ENCODE results near the gene ROBO1.

DNA sequence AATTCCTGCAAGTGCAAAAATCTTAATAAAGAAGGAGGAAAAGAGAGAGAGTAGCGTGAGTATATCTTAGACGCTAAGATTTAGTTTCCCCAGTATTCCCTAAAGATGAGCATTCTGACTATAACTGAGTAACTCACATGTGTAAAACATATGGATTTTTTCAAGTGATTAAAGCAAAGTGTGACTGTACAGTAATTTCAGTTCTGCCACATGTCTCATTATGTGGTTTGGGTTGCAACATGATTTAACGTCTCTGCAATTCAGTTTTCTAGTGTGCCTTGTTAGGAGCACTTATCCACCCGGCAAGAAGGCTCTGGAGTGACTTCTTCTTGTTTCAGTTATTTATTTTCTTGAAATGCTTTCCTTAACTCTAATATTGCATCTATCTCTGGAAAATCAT is 514.1 kb downstream of the ROBO1 start:
- TF ChIP-seq ZNF274 (CRISPR knock-in tag; IDR thresholded peaks at IDR 0.05) (no peak), SP2 (CRISPR knock-in tag; IDR thresholded peaks at IDR 0.05) (no peak)
